Upper lobe of right lung (tissue), 1 donor: ENCODE results near the gene INSRR. TPM values are rescaled to one million over a fixed set of nuclear protein-coding genes. Genes with fewer than 3 reads are reported as not detected.

Source experiments
- ATAC-seq: fragments of 200-7000 bp; cut with Tn5 transposase; one replicate; pipeline ENCODE4 v1.9.1; 2020; ENCODE audit warnings: mild to moderate bottlenecking, moderate library complexity
- DNase-seq: peaks from one replicate; pipeline ENCODE4 v3.0.0-alpha.2; 2020
- H3K27ac ChIP-seq: fragments of 200-600 bp; one replicate; pipeline ENCODE4 v1.8.0; 2022
- H3K27me3 ChIP-seq: fragments of 200-600 bp; one replicate; pipeline ENCODE4 v1.8.0; 2022; ENCODE audit warnings: mild to moderate bottlenecking
- H3K36me3 ChIP-seq: fragments of 200-600 bp; one replicate; pipeline ENCODE4 v1.8.0; 2022
- H3K4me1 ChIP-seq: fragments of 200-600 bp; one replicate; pipeline ENCODE4 v1.8.0; 2022
- H3K4me3 ChIP-seq: fragments of 200-600 bp; one replicate; pipeline ENCODE4 v1.8.0; 2022; ENCODE audit warnings: mild to moderate bottlenecking
- H3K9me3 ChIP-seq: fragments of 200-600 bp; one replicate; pipeline ENCODE4 v1.8.0; 2022
- intact Hi-C: fragments of 100-400 bp; cut with DNase I; formaldehyde crosslinking; loops from one replicate; pipeline ENCODE4 v1.11.0; 2022
- total RNA-seq: library from RNA; stranded (reverse); fragmentation: NEBNext Ultra II Directional; extraction: Animal tissue kit (Norgen Biotek cat#: 25700); gene quantifications from one replicate; pipeline ENCODE4 v1.2.1, GENCODE V29; 2021
- TF ChIP-seq, protein P1 (sequence below): fragments of 200-600 bp; IDR thresholded peaks from one replicate; pipeline ENCODE4 v1.8.0; 2022; ENCODE audit warnings: antibody characterized with exemption
- donor health status: DM: no; HTN: yes; CAD: no; lungs with severe emphysema.

INSRR gene
- total RNA-seq, 1 donor from 2014 or later = not detected

- TF ChIP-seq, protein P1, sequence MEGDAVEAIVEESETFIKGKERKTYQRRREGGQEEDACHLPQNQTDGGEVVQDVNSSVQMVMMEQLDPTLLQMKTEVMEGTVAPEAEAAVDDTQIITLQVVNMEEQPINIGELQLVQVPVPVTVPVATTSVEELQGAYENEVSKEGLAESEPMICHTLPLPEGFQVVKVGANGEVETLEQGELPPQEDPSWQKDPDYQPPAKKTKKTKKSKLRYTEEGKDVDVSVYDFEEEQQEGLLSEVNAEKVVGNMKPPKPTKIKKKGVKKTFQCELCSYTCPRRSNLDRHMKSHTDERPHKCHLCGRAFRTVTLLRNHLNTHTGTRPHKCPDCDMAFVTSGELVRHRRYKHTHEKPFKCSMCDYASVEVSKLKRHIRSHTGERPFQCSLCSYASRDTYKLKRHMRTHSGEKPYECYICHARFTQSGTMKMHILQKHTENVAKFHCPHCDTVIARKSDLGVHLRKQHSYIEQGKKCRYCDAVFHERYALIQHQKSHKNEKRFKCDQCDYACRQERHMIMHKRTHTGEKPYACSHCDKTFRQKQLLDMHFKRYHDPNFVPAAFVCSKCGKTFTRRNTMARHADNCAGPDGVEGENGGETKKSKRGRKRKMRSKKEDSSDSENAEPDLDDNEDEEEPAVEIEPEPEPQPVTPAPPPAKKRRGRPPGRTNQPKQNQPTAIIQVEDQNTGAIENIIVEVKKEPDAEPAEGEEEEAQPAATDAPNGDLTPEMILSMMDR = no peak
- Histone ChIP-seq H3K4me3 (no peak overlapping the region), H3K27ac (no peak overlapping the region), H3K36me3 (no peaks in the 10 kb centered on the region), H3K9me3 (no peaks in the 10 kb centered on the region), H3K4me1 (no peaks in the 10 kb centered on the region), H3K27me3 (peaks cover 76% of the 10 kb centered on the region)
- intact Hi-C loops = no loop called here
- ATAC-seq (no peak), DNase-seq (no peak)
Measured at GRCh38 chr1:156845953-156846545, 12.9 kb downstream of the INSRR start.

- H3K27me3 ChIP-seq = peaks cover 79% of the 10 kb centered on the region
- H3K9me3 ChIP-seq = no peaks in the 10 kb centered on the region
- ATAC-seq = no peak
Measured at GRCh38 chr1:156845055-156845952, 13.6 kb downstream of the INSRR start.

GRCh38 chr1:156844638-156845037, 14.3 kb downstream of the INSRR start:
- H3K4me3 ChIP-seq = no peak overlapping the region
- no peak for ATAC-seq
- intact Hi-C loops = no loop called here
- TF ChIP-seq, protein P1 = no peak
- DNase-seq = no peak
- H3K4me1 ChIP-seq = no peaks in the 10 kb centered on the region
- H3K36me3 ChIP-seq = no peaks in the 10 kb centered on the region
- H3K27ac ChIP-seq = no peak overlapping the region
- H3K9me3 ChIP-seq = no peaks in the 10 kb centered on the region
- H3K27me3 ChIP-seq = peaks cover 74% of the 10 kb centered on the region

More at GRCh38 chr1:156845055-156845952, 13.6 kb downstream of the INSRR start:
- Histone ChIP-seq H3K27ac (no peak overlapping the region), H3K4me3 (no peak overlapping the region), H3K36me3 (no peaks in the 10 kb centered on the region), H3K4me1 (no peaks in the 10 kb centered on the region)
- TF ChIP-seq, protein P1 = no peak
- intact Hi-C loops = no loop called here
- DNase-seq = no peak

DNA sequence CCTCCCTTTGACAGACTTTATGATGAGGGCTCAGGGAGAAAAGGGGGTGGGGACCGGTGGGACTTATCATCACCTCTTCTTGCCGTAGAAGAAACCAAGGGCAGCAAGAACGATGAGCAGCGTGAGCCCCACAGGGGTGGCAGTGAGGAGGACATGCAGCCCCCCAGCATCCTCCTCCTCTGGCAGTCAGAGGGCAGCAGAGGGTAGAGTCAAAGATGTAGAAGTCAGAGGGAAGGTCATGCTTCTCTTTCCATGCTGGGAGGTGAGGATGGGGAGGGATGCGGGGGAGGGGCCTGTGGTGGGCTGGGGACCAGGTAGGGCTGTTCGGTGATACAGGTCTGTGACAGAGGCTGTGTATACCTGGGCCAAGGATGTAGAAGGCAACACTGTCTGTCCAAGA, 14.8 kb downstream of the INSRR start:
- DNase-seq = no peak
- Histone ChIP-seq H3K36me3 (no peaks in the 10 kb centered on the region), H3K4me1 (no peaks in the 10 kb centered on the region), H3K27ac (no peak overlapping the region), H3K9me3 (no peaks in the 10 kb centered on the region), H3K4me3 (no peak overlapping the region), H3K27me3 (peaks cover 74% of the 10 kb centered on the region)
- intact Hi-C loops = no loop called here
- TF ChIP-seq, protein P1 = no peak
- no peak for ATAC-seq

GRCh38 chr1:156842618-156843300, 16.2 kb downstream of the INSRR start:
- Histone ChIP-seq H3K27me3 (peaks cover 70% of the 10 kb centered on the region), H3K27ac (no peak overlapping the region), H3K4me1 (no peaks in the 10 kb centered on the region), H3K9me3 (no peaks in the 10 kb centered on the region), H3K36me3 (no peaks in the 10 kb centered on the region), H3K4me3 (no peak overlapping the region)
- no peak for DNase-seq
- TF ChIP-seq, protein P1 = no peak
- intact Hi-C loops = no loop called here
- ATAC-seq = no peak
